K562 (cell line): ENCODE results near the gene STYX. TPM values are rescaled to one million over a fixed set of nuclear protein-coding genes. Genes with fewer than 3 reads are reported as not detected.

Experiments
- ATAC-seq: fragments of 200-7000 bp; cut with Tn5 transposase; 3 replicates; pipeline ENCODE4 v1.9.1; 2020; ENCODE audit warnings: moderate library complexity
- BruUV-seq: library from RNA; stranded (reverse); fragments of 400-500 nt; replicated peaks from 2 replicates; lab custom pipeline; 2021; lab: Mats Ljungman, UMichigan
- CTCF ChIA-PET: fragments of 300-600 bp; formaldehyde crosslinking; extraction: SDS; loops from one replicate; lab custom pipeline; 2021; ENCODE audit warnings: low intra/inter-chr PET ratio; lab: Yijun Ruan, JAX
- POLR2A ChIA-PET: fragments of 300-600, 350-650 bp; sonication (Branson Sonifier 250); formaldehyde crosslinking; extraction: SDS; loops from one replicate; lab custom pipeline; 2021; ENCODE audit warnings: antibody characterized with exemption, inconsistent platforms; lab: Yijun Ruan, JAX
- DNase-seq, 4 experiments: peaks; one replicate each; pipeline versions ENCODE4 v3.0.0 to v3.0.0-alpha.2; 2011 to 2018; ENCODE audit warnings: low spot score in 3 of 4, mixed read lengths in 3 of 4; ENCODE audit errors: extremely low read depth in 1 of 4
- FAIRE-seq: peaks from 2 replicates; lab custom pipeline; 2011; peaks lifted over from hg19 to GRCh38; lab: Jason Lieb, UNC
- H2AFZ ChIP-seq: 2 replicates; pipeline ENCODE4 v1.6.0; 2011; ENCODE audit warnings: low read depth, low read length, control low read depth, inconsistent platforms
- H3K27ac ChIP-seq: fragments of 200-600 bp; 3 replicates; pipeline ENCODE4 v1.8.0; 2011; ENCODE audit warnings: low read depth, mild to moderate bottlenecking, control low read depth, inconsistent platforms, low read length, moderate library complexity, mixed read lengths; ENCODE audit errors: extremely low read depth
- H3K27me3 ChIP-seq, 2 experiments: fragments of 300-600 bp in 1 of 2; 2 replicates in 1 of 2; 3 replicates in 1 of 2; pipeline versions ENCODE4 v1.6.0 to v1.8.0; 2011; ENCODE audit warnings: inconsistent platforms in 2 of 2, low read length in 2 of 2, mild to moderate bottlenecking in 1 of 2, mixed read lengths in 1 of 2, moderate library complexity in 1 of 2; ENCODE audit not compliant: control insufficient read depth in 2 of 2, insufficient read depth in 2 of 2
- H3K36me3 ChIP-seq: fragments of 300-600 bp; 3 replicates; pipeline ENCODE4 v1.8.0; 2011; ENCODE audit warnings: mild to moderate bottlenecking, low read length, inconsistent platforms; ENCODE audit not compliant: control insufficient read depth, insufficient read depth
- H3K4me1 ChIP-seq, 2 experiments: fragments of 200-600 bp in 1 of 2; replicated peaks in 1 of 2; 2 replicates in 1 of 2; 3 replicates in 1 of 2; pipeline versions ENCODE4 v1.5.1 to v1.8.0; 2011; ENCODE audit warnings: inconsistent platforms in 2 of 2, low read length in 2 of 2, mild to moderate bottlenecking in 1 of 2, mixed read lengths in 1 of 2, moderate library complexity in 1 of 2; ENCODE audit not compliant: control insufficient read depth in 2 of 2, insufficient read depth in 2 of 2
- H3K4me2 ChIP-seq: 2 replicates; pipeline ENCODE4 v1.6.1; 2011; ENCODE audit warnings: low read length, control low read depth, inconsistent platforms, mixed read lengths; ENCODE audit not compliant: insufficient read depth
- H3K4me3 ChIP-seq: fragments of 200-600 bp; sonication (generic), shearing (Covaris generic); 2 replicates; pipeline ENCODE4 v1.5.1; 2016; ENCODE audit warnings: control low read depth, inconsistent platforms
- H3K79me2 ChIP-seq: fragments of 200-600 bp; 3 replicates; pipeline ENCODE4 v1.8.0; 2011; ENCODE audit warnings: low read length, inconsistent platforms; ENCODE audit not compliant: control insufficient read depth, insufficient read depth
- H3K9ac ChIP-seq, 2 experiments: 2 replicates each; pipeline versions ENCODE4 v1.6.0 to v1.6.1; 2011; ENCODE audit warnings: low read depth in 2 of 2, low read length in 2 of 2, control low read depth in 1 of 2, inconsistent platforms in 1 of 2, mild to moderate bottlenecking in 1 of 2, mixed read lengths in 1 of 2; ENCODE audit not compliant: insufficient read depth in 1 of 2
- H3K9me1 ChIP-seq: one replicate; pipeline ENCODE4 v1.6.0; 2011; ENCODE audit warnings: inconsistent platforms, mild to moderate bottlenecking, low read length, moderate library complexity; ENCODE audit not compliant: control insufficient read depth, insufficient read depth
- H3K9me3 ChIP-seq: replicated peaks from 2 replicates; pipeline ENCODE4 v1.5.1; 2011; ENCODE audit warnings: low read depth, low read length, inconsistent platforms; ENCODE audit not compliant: control insufficient read depth, insufficient read depth
- H4K20me1 ChIP-seq: replicated peaks from 2 replicates; pipeline ENCODE4 v1.6.1; 2011; ENCODE audit warnings: low read length, inconsistent platforms, mixed read lengths; ENCODE audit not compliant: control insufficient read depth, insufficient read depth
- ARID3A ChIP-seq: IDR thresholded peaks from 2 replicates; pipeline ENCODE4 v1.6.1; 2012; ENCODE audit warnings: low read depth, low read length, improper control_type of control experiment, borderline replicate concordance
- CC2D1A ChIP-seq: fragments of 450-650 bp; IDR thresholded peaks from 2 replicates; pipeline ENCODE4 v1.6.1; 2017; ENCODE audit warnings: mild to moderate bottlenecking
- E2F5 ChIP-seq: sonication (generic); formaldehyde crosslinking; IDR thresholded peaks from 2 replicates; pipeline ENCODE4 v1.8.0; 2022; ENCODE audit warnings: mild to moderate bottlenecking, missing genetic modification reagents
- FOXM1 ChIP-seq, 2 experiments: fragments of 450-650 bp in 1 of 2; sonication (generic) in 1 of 2; formaldehyde crosslinking in 1 of 2; IDR thresholded peaks; 2 replicates each; pipeline versions ENCODE4 v1.6.1 to v1.9.0; 2017 to 2022; ENCODE audit warnings: low read depth in 2 of 2, mild to moderate bottlenecking in 2 of 2, missing genetic modification reagents in 1 of 2, moderate library complexity in 1 of 2
- HDAC1 ChIP-seq, 2 experiments: fragments of 450-650 bp; IDR thresholded peaks; 2 replicates each; pipeline ENCODE4 v1.6.1; 2016 to 2017; ENCODE audit warnings: inconsistent platforms in 1 of 2, mild to moderate bottlenecking in 1 of 2, moderate library complexity in 1 of 2
- KAT2B ChIP-seq: IDR thresholded peaks from one replicate; pipeline ENCODE4 v1.6.1; 2012; ENCODE audit warnings: low read depth, mild to moderate bottlenecking, control low read depth, inconsistent platforms, low read length, moderate library complexity
- KLF16 ChIP-seq: IDR thresholded peaks from 2 replicates; pipeline ENCODE4 v1.6.1; 2016; ENCODE audit warnings: antibody characterized with exemption
- MEIS2 ChIP-seq: fragments of 450-650 bp; IDR thresholded peaks from 2 replicates; pipeline ENCODE4 v1.6.1; 2014; ENCODE audit warnings: mild to moderate bottlenecking; ENCODE audit not compliant: partially characterized antibody
- NR3C1 ChIP-seq: sonication (generic); formaldehyde crosslinking; IDR thresholded peaks from 2 replicates; pipeline ENCODE4 v1.8.1; 2022; ENCODE audit warnings: missing genetic modification reagents
- NUFIP1 ChIP-seq: fragments of 450-650 bp; IDR thresholded peaks from 2 replicates; pipeline ENCODE4 v1.6.1; 2018; ENCODE audit not compliant: partially characterized antibody
- POLR2H ChIP-seq: IDR thresholded peaks from 2 replicates; pipeline ENCODE4 v1.6.1; 2016; ENCODE audit warnings: missing genetic modification characterization, low read depth, mild to moderate bottlenecking, control low read depth, missing compliant biosample characterization, moderate library complexity
- PPARD ChIP-seq: fragments of 250-450 bp; sonication (Bioruptor Pico); IDR thresholded peaks from 2 replicates; pipeline ENCODE4 v1.8.0; 2022; ENCODE audit warnings: inconsistent platforms, mild to moderate bottlenecking, moderate library complexity
- TAL1 ChIP-seq: fragments of 450-650 bp; IDR thresholded peaks from 2 replicates; pipeline ENCODE4 v1.6.1; 2016; ENCODE audit warnings: mild to moderate bottlenecking
- TRIM25 ChIP-seq: fragments of 450-650 bp; IDR thresholded peaks from 2 replicates; pipeline ENCODE4 v1.7.0; 2016; ENCODE audit warnings: borderline replicate concordance
- U2AF1 ChIP-seq: fragments of 200-400 bp; formaldehyde crosslinking; optimal IDR thresholded peaks from 2 replicates; pipeline ENCODE3; 2017; ENCODE audit warnings: mild to moderate bottlenecking, low read depth, low read length, moderate library complexity
- ZHX1 ChIP-seq: fragments of 150-350 bp; conservative IDR thresholded peaks from 2 replicates; pipeline ENCODE4 v1.6.1; 2014; ENCODE audit warnings: low read length
- ZNF311 ChIP-seq: fragments of 250-450 bp; sonication (Bioruptor Pico); IDR thresholded peaks from 2 replicates; pipeline ENCODE4 v1.4.0; 2020; ENCODE audit warnings: mild to moderate bottlenecking, moderate library complexity
- WGBS: fragments of 100-300 bp; shearing (Covaris generic); methylation state at CpG from one replicate; pipeline ENCODE4 v1.1.6; 2016; ENCODE audit warnings: low coverage, mixed read lengths; ENCODE audit not compliant: insufficient coverage; ENCODE audit errors: missing lambda C conversion rate; 5-methylcytosine and 5-hydroxymethylcytosine counted together
- in situ Hi-C: fragments of 300-500 bp; cut with MboI; formaldehyde crosslinking; loops from 4 replicates; pipeline ENCODE4 v1.15.0; 2018; ENCODE audit warnings: inconsistent platforms, mixed read lengths
- intact Hi-C: fragments of 100-400 bp; cut with micrococcal nuclease; formaldehyde crosslinking; loops from 2 replicates; pipeline ENCODE4 v1.14.2; 2022
- polyA plus RNA-seq, 8 experiments: library from polyadenylated mRNA; depleted of rRNA in 4 of 8; stranded (reverse) in 5 of 8; unstranded in 3 of 8; fragments of >200 nt; fragmentation: Nextera tagmentation in 2 of 8; fragmentation: Illumina TruSeq in 1 of 8; extraction: Ambion mirVana in 2 of 8; extraction: Trizol in 1 of 8; gene quantifications; 2 replicates each; pipeline versions ENCODE4 v1.2.1 to v1.2.3, GENCODE V29; 2011 to 2014; ENCODE audit warnings: inconsistent platforms in 1 of 8, missing spikeins in 1 of 8
- total RNA-seq, 7 experiments: library from RNA; depleted of rRNA in 6 of 7; stranded (reverse); fragments of >200 nt in 6 of 7; fragmentation: Illumina TruSeq in 2 of 7; extraction: Trizol in 2 of 7; gene quantifications; 2 replicates each; pipeline versions ENCODE4 v1.2.1 to v1.2.3, GENCODE V29; 2011 to 2021; ENCODE audit warnings: low replicate concordance in 1 of 7

The STYX gene
- total and polyA plus RNA-seq, 9 of the 15 experiments (the other 6 are each of a cell fraction or from before 2014, with no cell fraction given): 5.0 to 15.4 (median 10.6) TPM

- no peak overlapping the region for H3K27ac ChIP-seq
- ChIA-PET POLR2A (no interaction called here), CTCF (no interaction called here)
- intact Hi-C loops (loop anchor here (10.0 kb wide), 1 partner anchor 356 kb away; the partner anchor contains the start of gene DDHD1), in situ Hi-C loops (no loop called here)
- H2AFZ ChIP-seq: no peak overlapping the region
- WGBS: 67% methylated on average over 12 of the region's 15 CpGs
- no peaks in the 10 kb centered on the region for H3K4me1 ChIP-seq
- no peaks in the 10 kb centered on the region for H3K79me2 ChIP-seq
- no peaks in the 10 kb centered on the region for H4K20me1 ChIP-seq
- H3K27me3 ChIP-seq: no peaks in the 10 kb centered on the region
- H3K9ac ChIP-seq: no peak overlapping the region
- no TSS peak for BruUV-seq
- no peak for ATAC-seq
- H3K4me3 ChIP-seq: no peak overlapping the region
- H3K9me1 ChIP-seq: no peaks in the 10 kb centered on the region
- H3K4me2 ChIP-seq: no peak overlapping the region
- no peak for DNase-seq
- FAIRE-seq: no peak
- no peaks in the 10 kb centered on the region for H3K36me3 ChIP-seq
- H3K9me3 ChIP-seq: no peaks in the 10 kb centered on the region
- TF ChIP-seq NUFIP1 (no peak), ARID3A (no peak), NR3C1 (CRISPR knock-in tag) (no peak), TAL1 (no peak), CC2D1A (no peak), E2F5 (CRISPR knock-in tag) (no peak), HDAC1 (IDR thresholded peaks at IDR 0.05) (no peak), KAT2B (no peak), POLR2H (tag) (no peak), U2AF1 (no peak), FOXM1 (IDR thresholded peaks at IDR 0.05; ENCODE audit: low read depth) (no peak), FOXM1 (CRISPR knock-in tag; IDR thresholded peaks at IDR 0.05; ENCODE audit: low read depth) (no peak), ZNF311 (CRISPR knock-in tag) (no peak), TRIM25 (no peak), PPARD (CRISPR knock-in tag) (no peak), ZHX1 (no peak), MEIS2 (no peak), KLF16 (no peak)
Observed at GRCh38 chr14:52798826-52799225, 68.9 kb downstream of the STYX start.
